Mammary epithelial cell (primary cell): ENCODE results near the gene HAUS5.

Experiments
- EZH2 ChIP-seq: IDR thresholded peaks from 2 replicates; pipeline ENCODE4 v1.6.1; 2012; ENCODE audit warnings: low read length, inconsistent platforms, borderline replicate concordance
- TF ChIP-seq, protein P1 (sequence below), 2 donors: IDR thresholded peaks in 1 of 2; conservative IDR thresholded peaks in 1 of 2; 2 replicates each; pipeline ENCODE4 v1.5.1; 2011 to 2012; ENCODE audit warnings: inconsistent platforms in 2 of 2, low read length in 2 of 2, mild to moderate bottlenecking in 2 of 2, control low read depth in 1 of 2, low read depth in 1 of 2; ENCODE audit not compliant: insufficient read depth in 1 of 2; ENCODE audit errors: extremely low read depth in 1 of 2

DNA sequence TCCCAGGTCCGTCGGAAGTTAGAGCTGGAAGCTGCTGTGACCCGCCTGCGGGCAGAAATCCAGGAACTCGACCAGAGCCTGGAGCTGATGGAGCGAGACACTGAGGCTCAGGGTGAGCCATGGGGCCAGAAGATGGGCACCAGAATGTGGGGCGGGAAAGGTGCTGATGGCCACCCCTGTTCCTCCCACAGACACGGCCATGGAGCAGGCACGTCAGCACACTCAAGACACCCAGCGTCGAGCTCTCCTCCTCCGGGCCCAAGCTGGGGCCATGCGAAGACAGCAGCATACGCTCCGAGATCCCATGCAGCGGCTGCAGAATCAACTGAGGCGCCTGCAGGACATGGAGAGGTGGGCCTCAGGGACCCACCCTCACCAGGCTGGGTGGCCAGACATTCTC lies 2.5 kb downstream of the HAUS5 start:
- TF ChIP-seq, protein P1, sequence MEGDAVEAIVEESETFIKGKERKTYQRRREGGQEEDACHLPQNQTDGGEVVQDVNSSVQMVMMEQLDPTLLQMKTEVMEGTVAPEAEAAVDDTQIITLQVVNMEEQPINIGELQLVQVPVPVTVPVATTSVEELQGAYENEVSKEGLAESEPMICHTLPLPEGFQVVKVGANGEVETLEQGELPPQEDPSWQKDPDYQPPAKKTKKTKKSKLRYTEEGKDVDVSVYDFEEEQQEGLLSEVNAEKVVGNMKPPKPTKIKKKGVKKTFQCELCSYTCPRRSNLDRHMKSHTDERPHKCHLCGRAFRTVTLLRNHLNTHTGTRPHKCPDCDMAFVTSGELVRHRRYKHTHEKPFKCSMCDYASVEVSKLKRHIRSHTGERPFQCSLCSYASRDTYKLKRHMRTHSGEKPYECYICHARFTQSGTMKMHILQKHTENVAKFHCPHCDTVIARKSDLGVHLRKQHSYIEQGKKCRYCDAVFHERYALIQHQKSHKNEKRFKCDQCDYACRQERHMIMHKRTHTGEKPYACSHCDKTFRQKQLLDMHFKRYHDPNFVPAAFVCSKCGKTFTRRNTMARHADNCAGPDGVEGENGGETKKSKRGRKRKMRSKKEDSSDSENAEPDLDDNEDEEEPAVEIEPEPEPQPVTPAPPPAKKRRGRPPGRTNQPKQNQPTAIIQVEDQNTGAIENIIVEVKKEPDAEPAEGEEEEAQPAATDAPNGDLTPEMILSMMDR (conservative IDR thresholded peaks at IDR 0.05 in 1 of 2, IDR thresholded peaks at IDR 0.05 in 1 of 2; ENCODE audit: extremely low read depth in 1 of 2, insufficient read depth in 1 of 2, low read depth in 1 of 2, low read length in 2 of 2): no peak
- no peak for TF ChIP-seq EZH2
